ENCODE results near the gene RPL22.
A peak's percentile ranks its signal among the peaks of the same experiment; 100 is the strongest.

RPL22 gene

DNA sequence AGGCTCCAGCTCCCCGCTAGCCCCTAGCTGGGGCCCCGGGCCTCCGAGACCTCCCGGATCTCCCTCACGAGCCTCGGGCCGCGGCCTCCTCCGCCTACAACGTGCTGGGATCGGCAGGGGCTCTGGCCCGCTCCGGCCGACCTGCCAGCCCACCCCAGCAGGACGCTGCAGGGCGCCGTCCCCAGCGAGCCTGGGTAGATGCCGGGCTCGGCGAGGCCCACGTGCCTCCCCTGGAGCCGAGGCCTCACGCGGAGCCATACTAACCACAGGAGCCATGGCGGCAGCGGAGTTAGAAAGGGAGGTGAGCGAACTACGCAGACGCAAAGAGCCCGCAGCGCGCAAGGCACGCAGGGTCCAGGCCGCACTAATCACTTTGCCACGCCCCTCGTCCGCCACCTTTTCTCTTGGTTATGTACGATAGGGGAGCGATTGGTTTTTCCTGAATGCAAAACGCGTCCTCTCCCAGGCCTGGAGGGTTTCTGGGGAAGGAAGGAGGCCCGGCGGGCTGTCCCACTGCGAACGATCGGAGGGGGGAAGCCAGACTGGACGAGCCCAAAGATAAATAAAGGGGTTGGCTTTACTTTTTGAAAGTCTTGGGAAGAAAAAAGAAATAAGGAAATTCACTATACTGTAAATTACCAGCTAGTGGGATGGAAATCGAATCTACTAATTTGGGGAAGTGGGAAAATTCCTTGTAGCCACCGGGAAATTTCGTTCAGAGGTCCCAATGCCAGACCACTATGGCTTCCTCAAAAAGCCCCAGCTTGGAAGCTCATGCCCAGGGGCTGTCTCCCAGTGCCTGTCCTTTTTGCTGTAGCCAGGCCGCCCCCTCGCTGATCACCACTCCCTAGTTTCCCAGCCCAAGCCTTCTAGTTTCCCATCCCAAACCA, at the start of gene RPL22:
Gene RPL22 (minus strand): TSS at position 298 of the 890 bp plus-strand sequence. CDS start 22 bp downstream, at position 276.
- peak; percentile 99 for DNase-seq

- DNase-seq = no peak
These were observed 48.9 kb upstream of the RPL22 start for GRCh38 chr1:6248161-6248776.

GRCh38 chr1:6247651-6248050, 48.3 kb upstream of the RPL22 start:
- no peak for DNase-seq

- peak; percentile 77 for DNase-seq
These were observed 47.4 kb upstream of the RPL22 start for GRCh38 chr1:6246497-6247467.

DNA sequence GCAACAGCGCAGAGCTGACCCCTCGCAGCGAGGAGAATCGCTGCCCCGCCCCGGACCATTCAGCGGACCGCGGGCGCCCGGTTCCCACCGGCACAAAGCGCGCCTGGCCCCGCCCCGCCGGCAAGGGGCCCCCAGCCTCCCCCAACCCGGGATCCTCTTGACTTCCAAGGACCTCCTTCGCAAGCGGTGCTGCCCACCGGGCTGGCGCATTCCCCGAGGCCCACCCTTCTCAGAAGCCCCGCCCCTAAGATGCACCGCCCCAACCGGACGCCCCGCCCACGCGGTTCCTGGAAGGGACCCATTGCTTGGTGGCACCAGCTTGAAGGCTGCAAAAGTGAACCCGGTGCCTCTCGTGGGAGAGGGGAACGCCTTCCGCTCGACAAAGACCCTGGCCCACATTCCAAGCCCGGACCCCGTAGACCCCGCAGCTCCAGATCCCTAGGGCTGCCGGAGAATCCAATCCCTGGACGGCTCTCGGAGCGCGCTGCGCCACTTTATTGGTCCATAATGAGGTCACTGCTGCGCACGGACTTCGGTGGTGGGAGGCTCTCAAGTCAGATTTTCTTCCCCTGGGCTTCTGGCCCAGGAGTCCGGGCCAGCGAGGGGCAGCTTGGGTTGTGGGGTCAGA, 46.6 kb upstream of the RPL22 start:
- peak; percentile 74 for DNase-seq

DNA sequence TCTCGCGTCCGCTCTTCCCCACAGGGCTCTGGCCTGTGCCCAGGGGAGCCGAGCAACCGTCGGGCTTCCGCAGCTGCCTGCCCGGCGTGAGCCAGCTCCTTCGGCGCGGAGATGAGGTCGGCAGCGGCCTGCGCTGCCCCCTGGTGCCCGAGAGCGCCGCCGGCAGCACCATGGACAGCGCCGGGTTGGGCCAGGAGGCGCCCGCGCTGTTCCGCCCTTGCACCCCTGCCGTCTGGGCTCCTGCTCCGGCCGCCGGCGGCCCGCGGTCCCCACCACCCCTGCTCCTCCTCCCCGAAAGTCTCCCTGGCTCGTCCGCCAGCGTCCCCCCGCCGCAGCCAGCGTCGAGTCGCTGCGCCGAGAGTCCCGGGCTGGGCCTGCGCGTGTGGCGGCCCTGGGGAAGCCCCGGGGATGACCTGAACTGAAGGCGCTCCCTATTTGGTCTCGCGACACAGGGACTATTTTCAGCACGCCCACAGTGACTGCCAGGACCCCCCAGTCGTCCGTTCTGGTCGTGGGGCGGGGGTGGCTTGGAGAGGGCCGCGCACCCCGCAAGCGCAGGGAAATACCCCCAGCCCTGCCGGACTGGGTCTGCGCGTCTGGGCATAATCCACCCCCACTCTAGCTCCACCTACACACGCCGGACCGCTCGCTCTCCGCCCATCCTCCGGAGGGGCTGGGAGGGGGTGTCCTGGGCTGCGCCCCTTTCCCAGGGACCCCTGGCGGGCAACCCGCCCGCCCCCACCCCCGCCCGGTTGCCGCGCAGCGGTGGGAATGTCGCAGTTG, 45.9 kb upstream of the RPL22 start:
- DNase-seq = peak; percentile 90

- peak; percentile 52 for DNase-seq
These were observed 45.1 kb upstream of the RPL22 start for GRCh38 chr1:6244401-6245049.

- no peak for DNase-seq
These were observed 44.6 kb upstream of the RPL22 start, which contains the start of gene HES3 for GRCh38 chr1:6243993-6244392. TSS of gene HES3 (plus strand) at chr1:6244179. CDS start at chr1:6244366, 187 bp downstream.

GRCh38 chr1:6243053-6243834, 43.8 kb upstream of the RPL22 start:
- no peak for DNase-seq

GRCh38 chr1:6241887-6242740, 42.7 kb upstream of the RPL22 start:
- no peak for DNase-seq

DNA sequence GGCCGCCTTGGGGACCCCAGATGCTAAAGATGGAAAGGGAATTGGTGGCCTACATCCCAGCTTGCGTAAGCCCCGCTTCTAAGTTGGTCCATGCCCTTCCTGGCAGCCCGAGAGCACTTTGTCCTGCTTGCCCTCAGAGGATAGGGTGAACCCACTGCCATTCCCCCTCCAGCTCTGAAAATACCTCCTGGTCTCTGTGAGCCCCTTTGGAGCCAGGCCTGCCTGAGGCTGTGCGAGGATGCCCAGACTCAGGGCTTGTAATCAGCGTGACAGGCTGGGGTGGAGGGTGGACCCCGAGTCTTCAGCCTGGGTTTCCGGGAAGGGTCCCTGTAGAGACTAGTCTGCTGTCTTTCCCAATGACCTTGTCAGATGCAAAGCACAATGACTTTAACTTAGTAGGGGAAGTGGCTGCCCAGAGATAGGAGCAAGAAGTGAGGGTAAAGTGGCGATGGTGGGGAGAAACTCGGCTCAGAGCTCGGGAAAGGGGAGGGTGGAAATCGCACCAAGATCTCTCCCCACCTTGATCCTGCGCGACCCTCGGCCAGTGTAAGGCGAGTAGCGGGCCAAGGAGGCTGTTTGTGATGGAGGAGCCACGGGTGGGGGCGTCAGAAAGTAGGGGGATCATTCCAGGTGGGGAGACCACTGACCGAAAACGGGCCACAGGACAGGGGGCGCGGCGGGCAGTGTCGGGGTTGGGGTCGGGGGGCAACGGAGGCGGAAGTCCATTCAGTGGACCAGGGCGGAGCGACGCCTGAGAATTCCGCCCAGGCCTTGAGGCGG, 41.9 kb upstream of the RPL22 start:
- DNase-seq = no peak

GRCh38 chr1:6239950-6240768, 40.8 kb upstream of the RPL22 start:
- DNase-seq = no peak

DNA sequence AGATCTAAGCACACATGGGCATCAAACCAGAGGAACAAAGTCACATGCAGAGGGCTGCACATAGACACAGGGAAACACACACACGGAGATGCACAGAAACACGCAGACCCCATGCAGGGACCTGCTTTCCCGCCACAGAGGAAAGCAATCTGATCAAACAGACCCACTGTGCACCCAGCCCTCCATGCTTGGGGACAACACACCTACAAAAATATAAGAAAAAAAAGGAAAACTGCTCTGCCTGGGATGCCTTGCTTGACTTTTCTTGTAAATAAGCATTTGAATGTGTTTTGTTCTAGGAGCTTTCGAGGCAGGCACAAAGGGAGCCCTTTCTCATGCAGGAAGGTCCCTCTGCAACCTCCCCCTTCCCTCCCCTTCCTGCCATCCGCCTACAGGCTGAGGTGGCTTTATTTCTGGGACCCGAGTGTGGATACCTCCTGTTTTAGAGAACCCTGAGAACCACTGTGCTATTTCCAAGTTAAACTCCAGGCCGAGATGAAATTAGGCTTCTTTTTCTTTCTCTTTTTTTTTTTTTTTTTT, 39.9 kb upstream of the RPL22 start:
- DNase-seq = no peak

DNA sequence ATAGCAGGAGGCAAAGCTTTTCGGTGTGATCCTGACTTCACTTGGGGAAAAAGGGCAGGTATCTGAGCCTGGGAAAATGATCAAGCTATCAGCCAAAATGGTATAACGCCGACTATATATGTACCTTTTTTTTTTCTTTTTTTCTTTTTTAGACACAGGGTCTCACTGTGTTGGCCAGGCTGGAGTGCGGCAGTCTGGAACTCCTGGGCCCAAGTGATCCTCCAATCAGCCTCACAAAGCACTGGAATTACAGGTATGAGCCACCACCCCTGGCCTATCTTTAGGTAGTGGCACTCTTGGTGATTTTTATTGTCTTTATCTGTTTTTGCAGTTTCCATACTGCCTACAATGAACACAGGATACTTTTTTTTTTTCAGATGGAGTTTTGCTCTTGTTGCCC, 37.7 kb upstream of the RPL22 start:
- DNase-seq = no peak

- DNase-seq = no peak
These were observed 35.9 kb upstream of the RPL22 start for GRCh38 chr1:6235296-6235677.

GRCh38 chr1:6234502-6235295, 35.3 kb upstream of the RPL22 start:
- no peak for DNase-seq
